ENCODE data around the gene RNF141.

The RNF141 gene

GRCh38 chr11:10528121-10528520 lies 12.9 kb downstream of the RNF141 start:
- Histone ChIP-seq H3K4me3 (no peak overlapping the region), H3K27ac (peak overlapping the region in 4 of 21 experiments; percentile 16 to 60 (median 30))

DNA sequence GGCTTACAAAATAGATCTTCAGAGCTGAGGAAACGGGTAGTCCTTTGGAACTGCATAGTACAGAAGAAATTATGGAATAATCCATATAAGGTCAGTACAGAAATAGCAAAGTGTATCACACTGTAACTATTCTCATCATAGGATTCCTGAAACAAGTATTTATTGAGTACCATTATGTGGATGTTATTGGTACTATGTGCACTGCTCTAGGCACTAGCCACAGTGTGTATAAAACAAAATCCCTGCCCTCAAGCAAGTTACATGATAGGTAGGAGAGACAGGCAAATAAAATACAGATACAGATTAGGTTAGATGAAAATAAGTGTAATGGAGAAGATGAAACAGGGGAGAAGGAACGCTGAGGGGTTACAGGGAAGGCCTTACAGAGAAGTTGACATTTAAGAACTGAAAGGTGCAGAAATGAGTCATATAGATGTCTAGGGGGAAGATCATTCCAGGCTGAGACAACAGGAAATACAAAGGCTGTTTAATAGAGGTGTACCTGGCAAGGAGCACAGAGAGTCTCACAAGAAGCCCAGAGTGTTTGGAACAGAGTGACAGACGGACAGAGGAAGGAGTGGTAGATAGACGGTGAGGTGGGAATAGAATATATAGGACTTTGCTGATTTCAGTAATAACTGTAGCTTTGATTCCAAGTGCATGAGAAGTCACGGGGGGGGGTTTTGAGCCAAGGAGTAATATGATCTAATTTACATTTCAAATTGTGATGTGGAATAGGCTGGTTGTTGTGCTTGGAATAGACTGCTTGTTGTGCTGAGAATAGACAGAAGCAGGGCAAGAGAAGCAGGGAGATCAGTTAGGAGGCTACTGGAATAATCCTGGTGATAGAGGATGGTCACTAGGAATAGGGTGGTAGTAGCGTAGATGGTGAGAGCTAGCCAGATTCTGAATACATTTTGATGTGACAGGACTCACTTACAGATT lies 13.7 kb downstream of the RNF141 start:
- Histone ChIP-seq H3K27ac (peak overlapping the region in 7 of 21 experiments; percentile 8 to 61 (median 49)), H3K4me3 (no peak overlapping the region)

- Histone ChIP-seq H3K4me3 (no peak overlapping the region), H3K27ac (peak overlapping the region in 2 of 21 experiments; percentile 33 to 68)
Measured at GRCh38 chr11:10524471-10524870, 16.5 kb downstream of the RNF141 start.

DNA sequence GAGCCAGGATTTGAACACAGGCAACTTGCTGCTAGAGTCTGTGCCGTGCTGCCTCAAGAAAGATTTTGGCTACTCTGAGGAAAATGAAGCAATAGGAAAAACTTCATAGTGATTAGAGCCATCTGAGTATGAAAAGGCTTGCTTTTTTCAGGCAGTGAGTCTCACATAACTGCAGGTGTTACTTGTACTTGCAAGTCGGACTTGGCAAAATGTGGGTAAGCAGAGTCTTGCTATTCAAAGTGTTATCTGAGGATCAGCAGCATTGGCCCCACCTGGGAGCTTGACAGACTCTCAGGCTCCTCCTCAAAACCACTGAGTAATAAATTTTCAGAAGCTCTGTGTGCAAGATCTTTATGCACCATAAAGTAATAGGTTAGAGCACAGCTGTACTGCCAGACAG lies 18.1 kb downstream of the RNF141 start:
- H3K4me3 ChIP-seq, result no peak overlapping the region
- H3K27ac ChIP-seq, result peak overlapping the region in 16 of 21 experiments; percentile 9 to 68 (median 35)

- peak overlapping the region in 15 of 21 experiments; percentile 12 to 58 (median 39) for H3K27ac ChIP-seq
Measured at GRCh38 chr11:10522276-10522675, 18.7 kb downstream of the RNF141 start.

GRCh38 chr11:10520562-10520961 lies 20.4 kb downstream of the RNF141 start:
- peak overlapping the region in 3 of 21 experiments; percentile 3 to 41 (median 39) for H3K27ac ChIP-seq
- H3K4me3 ChIP-seq, result no peak overlapping the region

More at GRCh38 chr11:10522276-10522675, 18.7 kb downstream of the RNF141 start:
- no peak overlapping the region for H3K4me3 ChIP-seq

DNA sequence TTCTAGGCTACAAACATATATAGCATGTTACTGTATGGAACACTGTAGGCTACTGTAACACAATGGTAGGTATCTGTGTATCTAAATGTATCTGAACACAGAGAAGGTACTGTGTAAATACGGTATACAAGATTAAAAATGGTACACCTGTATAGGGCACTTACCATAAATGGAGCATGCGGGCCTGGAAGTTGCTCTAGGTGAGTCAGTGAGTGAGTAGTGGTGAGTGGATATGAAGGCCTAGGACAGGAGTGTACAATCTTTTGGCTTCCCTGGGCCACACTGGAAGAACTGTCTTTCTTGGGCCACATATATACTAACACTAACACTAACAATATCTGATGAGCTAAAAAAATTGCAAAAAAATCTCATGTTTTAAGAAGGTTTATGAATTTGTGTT lies 21.4 kb downstream of the RNF141 start:
- H3K27ac ChIP-seq, result peak overlapping the region in 1 of 21 experiments; percentile 19

GRCh38 chr11:10518891-10519290 lies 22.1 kb downstream of the RNF141 start:
- peak overlapping the region in 3 of 21 experiments; percentile 11 to 26 (median 19) for H3K27ac ChIP-seq
- no peak overlapping the region for H3K4me3 ChIP-seq

More for the DNA sequence above, 21.4 kb downstream of the RNF141 start:
- H3K4me3 ChIP-seq, result no peak overlapping the region

DNA sequence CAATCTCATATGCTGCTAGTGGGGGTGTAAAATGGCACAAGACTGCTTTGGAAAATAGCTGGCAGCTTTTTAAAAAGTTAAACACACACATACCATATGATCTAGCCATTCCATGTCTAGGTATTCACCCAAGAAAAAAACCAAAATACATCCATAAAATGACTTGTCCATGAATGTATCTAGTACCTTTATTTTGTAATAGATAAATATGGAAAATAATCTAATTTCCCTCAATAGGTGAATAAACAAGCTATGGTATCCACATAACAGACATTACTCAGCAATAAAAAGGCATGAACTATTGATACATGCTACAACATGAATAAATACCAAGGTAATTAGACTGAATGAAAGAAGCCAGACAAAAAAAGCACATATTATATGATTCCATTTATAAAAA lies 22.9 kb downstream of the RNF141 start:
- Histone ChIP-seq H3K4me3 (no peak overlapping the region), H3K27ac (peak overlapping the region in 2 of 21 experiments; percentile 23 to 30)

DNA sequence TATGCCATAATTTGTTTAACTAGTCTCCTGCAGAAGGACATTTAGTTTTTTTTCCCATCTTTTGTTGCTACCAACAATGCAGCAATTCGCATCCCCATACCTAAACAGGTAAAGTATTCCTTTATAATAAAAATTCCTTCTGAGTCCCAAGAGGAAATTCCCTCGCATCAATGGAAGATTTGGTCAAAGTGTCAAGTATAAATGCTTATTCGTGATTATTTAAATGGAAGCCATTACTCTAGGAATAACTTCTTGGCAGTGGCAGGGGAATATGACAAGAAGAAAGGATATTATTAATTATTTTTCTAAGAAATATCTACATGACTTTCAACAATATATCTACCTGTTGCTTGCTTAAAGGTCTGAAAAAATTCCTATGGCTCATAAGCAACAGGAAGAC lies 25.6 kb downstream of the RNF141 start:
- H3K27ac ChIP-seq, result no peak overlapping the region

DNA sequence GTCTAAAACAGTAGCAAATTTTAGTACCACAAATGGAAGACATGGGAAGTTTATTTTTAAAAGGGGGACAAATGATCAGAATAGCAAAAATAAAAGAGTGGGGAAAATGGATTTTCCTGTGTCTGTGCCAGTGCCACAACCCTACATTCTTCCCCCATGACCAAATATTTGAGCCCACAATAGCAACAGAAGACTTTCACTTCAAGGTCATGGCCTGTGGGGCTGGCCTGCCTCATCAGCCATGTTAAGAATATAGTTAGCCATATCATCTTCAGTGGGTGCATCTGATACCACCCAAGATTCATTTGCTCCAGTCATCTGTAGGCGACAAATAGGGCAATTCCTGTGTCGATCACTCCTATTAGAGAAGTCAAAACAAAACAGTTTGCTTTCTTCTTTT lies 26.3 kb downstream of the RNF141 start:
- peak overlapping the region in 1 of 21 experiments; percentile 26 for H3K27ac ChIP-seq
- H3K4me3 ChIP-seq, result no peak overlapping the region

More for the DNA sequence above, 25.6 kb downstream of the RNF141 start:
- H3K4me3 ChIP-seq, result no peak overlapping the region

- Histone ChIP-seq H3K4me3 (no peak overlapping the region), H3K27ac (peak overlapping the region in 2 of 21 experiments; percentile 13 to 26)
Measured at GRCh38 chr11:10514202-10514601, 26.8 kb downstream of the RNF141 start.

GRCh38 chr11:10511181-10511621 lies 29.8 kb downstream of the RNF141 start:
- Histone ChIP-seq H3K27ac (peak overlapping the region in 1 of 21 experiments; percentile 2), H3K4me3 (no peak overlapping the region)

- H3K27ac ChIP-seq, result peak overlapping the region in 7 of 21 experiments; percentile 3 to 62 (median 10)
Measured at GRCh38 chr11:10506008-10506370, 35.0 kb downstream of the RNF141 start.

DNA sequence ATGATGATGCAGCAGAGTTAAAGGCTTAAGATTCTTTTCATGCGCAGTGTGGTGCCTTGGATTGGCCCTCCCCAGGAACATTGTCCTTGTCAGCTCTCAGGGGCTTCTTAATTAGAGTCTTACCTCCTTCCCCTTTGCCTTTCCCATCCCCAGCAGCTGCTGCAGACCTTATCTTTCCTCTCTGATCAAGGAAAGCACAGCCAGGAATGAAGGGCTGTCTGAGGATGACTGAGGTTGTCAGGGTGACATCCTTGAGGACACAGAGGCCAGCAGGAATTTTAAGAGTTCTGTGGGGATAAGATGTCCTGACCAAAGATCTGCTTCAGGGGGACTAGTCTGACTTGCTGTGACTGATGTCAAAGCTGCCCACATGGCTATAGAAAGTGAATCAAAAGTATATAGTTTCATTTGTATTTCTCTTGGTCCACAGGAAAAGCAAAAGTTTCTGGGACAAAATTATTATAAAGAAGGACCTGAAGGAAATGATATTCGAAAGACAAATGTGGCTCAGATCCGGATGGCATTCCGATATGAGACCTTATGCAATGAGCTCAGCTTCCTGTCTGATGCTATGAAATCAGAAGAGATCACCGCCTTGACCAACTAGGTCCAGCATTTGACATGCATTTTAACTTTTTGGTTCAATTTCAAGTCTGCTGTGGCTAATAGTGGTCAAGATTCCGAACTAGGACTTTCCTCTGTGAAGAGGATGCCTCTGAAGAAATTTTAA lies 35.5 kb downstream of the RNF141 start:
- Histone ChIP-seq H3K4me3 (no peak overlapping the region), H3K27ac (peak overlapping the region in 7 of 21 experiments; percentile 3 to 62 (median 10))

More at GRCh38 chr11:10506008-10506370, 35.0 kb downstream of the RNF141 start:
- no peak overlapping the region for H3K4me3 ChIP-seq

GRCh38 chr11:10504490-10504889 lies 36.5 kb downstream of the RNF141 start:
- H3K27ac ChIP-seq, result peak overlapping the region in 5 of 21 experiments; percentile 8 to 49 (median 27)

GRCh38 chr11:10503777-10504480 lies 37.1 kb downstream of the RNF141 start:
- peak overlapping the region in 5 of 21 experiments; percentile 8 to 65 (median 33) for H3K27ac ChIP-seq
- H3K4me3 ChIP-seq, result no peak overlapping the region

More at GRCh38 chr11:10504490-10504889, 36.5 kb downstream of the RNF141 start:
- H3K4me3 ChIP-seq, result no peak overlapping the region

GRCh38 chr11:10503221-10503620 lies 37.8 kb downstream of the RNF141 start:
- Histone ChIP-seq H3K27ac (peak overlapping the region in 3 of 21 experiments; percentile 33 to 65 (median 45)), H3K4me3 (no peak overlapping the region)

DNA sequence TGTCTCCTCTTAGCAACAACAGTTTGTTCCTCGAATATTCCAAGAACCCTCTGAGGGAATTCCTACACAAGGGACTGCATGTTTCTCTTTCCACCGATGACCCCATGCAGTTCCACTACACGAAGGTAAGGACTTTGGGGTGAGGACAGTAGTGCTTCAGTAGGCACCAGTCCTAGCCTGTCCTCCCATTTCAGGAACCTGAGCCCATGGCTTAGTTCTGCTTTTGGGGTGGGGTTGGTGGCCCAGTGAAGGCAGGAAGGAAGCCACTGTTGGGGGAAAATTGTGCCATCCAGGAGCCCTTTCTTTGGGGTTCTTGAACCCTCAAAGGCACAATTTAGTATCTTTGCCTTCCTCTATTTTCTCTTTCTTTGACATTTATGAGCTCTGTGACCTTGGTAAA lies 38.2 kb downstream of the RNF141 start:
- Histone ChIP-seq H3K4me3 (no peak overlapping the region), H3K27ac (peak overlapping the region in 8 of 21 experiments; percentile 6 to 65 (median 29))

All from skin epidermis (tissue), 12 donors.